GM18520 (cell line): ENCODE data around the gene CDC14A.
"Not testable (repeated sequence)": the region's sequence is repeated elsewhere in the genome, so short reads cannot be mapped to it uniquely, and the experiment has no call there.

Experiments used
- ATAC-seq: cut with Tn5 transposase; IDR thresholded peaks from one replicate; pipeline ENCODE4 v1.9.1; 2021; ENCODE audit not compliant: unreplicated experiment

Gene CDC14A

DNA sequence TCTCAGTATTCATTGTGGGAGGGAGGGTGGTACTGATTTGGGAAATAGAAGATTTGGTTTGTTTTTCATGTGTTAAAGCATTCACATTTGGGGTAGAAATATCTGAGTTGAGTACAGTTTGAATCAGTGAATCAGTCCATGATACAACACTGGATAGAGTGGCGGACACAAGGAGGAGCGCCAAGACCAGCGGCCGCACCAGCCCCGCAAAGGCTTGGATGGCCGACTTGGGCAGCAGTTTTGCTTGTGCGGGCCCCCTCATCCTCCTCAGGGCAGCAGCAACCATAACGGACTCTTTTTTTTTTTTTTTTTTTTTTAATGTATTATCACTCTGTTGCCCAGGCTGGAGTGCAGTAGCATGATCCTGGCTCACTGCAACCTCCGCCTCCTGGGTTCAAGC, 20.0 kb upstream of the CDC14A start:
- no peak for ATAC-seq

DNA sequence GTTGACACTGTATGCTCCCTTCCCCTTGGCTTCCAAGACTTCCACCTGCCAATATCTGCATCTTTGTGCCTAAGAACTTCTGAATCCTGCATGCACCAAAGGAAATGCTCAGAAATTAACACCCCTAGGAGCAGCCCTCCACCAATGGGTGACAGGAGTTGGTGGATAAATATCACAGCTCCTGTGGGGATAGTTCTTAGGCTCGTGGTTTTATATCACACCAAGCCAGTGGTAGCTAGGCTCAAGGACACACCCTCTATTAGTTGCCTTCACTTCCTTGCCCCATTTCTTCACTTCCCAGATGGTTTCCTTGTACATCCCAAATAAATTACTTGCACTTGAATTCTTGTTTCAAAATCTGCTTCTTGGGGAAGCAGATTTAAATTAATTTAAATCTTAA, 16.9 kb upstream of the CDC14A start:
- ATAC-seq: no peak

DNA sequence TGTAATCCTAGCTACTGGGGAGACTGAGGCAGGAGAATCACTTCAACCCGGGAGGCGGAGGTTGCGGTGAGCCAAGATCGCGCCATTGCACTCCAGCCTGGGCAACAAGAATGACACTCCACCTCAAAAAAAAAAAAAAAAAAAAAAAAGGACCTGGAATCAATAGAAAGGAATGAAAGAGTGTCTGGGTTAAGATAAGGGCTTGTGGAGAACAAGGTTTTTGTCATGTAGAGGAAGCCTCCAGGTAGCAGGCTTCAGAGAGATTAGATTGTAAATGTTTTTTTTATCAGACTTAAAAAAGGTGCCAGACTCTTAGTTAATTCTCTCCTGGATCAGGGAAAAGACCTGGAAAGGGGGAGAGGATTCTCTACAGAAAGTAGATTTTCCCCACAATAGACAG, 14.4 kb upstream of the CDC14A start:
- not testable (repeated sequence) for ATAC-seq

DNA sequence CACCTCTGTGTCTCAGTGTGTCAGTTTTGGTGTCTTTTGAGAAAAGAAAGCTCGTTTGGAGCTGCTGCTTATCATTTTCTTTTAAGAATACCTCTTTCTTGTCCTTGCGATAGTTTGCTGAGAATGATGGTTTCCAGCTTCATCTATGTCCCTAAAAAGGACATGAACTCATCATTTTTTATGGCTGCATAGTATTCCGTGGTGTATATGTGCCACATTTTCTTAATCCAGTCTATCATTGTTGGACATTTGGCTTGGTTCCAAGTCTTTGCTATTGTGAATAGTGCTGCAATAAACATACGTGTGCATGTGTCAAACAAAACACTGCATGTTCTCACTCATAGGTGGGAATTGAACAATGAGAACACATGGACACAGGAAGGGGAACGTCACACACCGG, 12.6 kb upstream of the CDC14A start:
- ATAC-seq: not testable (repeated sequence)

DNA sequence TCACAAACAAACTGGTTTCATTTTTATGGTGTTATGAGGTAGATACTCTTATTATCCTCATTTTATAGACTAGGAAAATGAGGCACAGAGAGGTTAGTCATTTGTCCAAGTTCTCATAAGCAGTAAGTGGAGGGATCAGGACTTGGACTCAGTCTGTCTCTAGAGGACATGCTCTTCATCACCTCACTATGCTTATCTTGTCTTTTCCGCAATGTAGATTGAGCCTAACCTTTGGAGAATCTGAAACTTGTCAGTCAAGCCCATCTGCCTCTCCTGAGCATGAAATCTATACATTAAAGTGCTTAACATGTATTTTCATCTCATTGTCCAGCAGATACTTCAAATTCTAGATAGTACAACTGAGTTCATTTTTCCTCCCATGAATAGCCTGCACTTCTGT, 11.8 kb upstream of the CDC14A start:
- no peak for ATAC-seq

DNA sequence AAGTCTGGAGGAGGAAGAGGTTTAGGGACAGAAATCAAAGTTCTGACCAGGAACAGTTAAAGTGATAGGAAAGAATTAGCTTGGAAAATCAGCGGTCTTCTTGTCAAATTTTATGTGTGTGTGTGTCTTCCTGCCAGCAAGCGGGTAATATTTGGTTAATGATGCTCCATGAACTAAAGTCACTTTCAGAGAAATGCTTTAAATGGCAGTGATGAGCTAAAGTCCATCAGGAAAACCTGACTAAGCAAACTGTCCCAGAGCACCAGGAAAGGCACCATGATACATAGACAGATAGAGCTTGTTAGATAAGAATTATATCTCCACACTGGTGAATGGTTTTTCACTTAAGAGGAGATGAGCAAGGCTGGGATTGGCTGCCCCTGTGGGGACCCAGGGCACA, 10.0 kb upstream of the CDC14A start:
- no peak for ATAC-seq

DNA sequence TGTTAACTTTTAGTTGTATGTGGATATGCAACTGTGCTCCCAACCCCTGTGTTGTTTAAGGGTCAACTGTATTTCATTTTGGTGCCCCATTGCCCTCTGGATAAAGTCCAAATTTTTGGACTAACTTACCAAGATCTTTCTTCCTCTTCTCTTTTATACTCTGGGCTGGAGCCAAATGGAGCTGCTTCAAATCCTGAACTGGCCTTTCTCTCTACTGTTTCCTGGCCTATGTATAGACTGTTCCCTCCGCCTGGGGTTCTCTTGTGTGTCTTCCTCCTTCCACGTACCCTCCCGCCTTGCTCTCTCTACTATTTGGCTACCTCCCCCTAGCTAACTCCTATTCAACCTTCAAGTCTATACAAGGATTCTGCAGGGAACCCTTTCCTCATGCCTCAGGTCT, 8.4 kb upstream of the CDC14A start:
- no peak for ATAC-seq

DNA sequence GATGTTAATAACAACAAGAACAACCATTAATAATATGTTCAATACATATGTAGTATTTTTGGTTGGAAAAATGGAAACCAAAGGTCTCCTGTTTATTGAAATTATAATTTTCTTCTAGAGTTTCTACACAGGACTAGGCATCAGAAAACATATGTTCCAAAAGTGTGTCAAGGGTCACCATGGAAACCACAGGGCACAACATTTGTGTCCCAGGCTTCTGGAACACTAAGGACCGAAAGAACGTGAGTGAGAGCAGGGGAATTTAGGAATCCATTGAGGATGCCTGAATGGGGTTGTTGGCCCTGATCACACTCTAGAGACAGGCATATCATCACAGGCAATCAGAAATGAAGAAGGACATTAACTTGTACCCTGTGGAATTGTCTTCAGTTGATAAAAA, 7.5 kb upstream of the CDC14A start:
- ATAC-seq: no peak

DNA sequence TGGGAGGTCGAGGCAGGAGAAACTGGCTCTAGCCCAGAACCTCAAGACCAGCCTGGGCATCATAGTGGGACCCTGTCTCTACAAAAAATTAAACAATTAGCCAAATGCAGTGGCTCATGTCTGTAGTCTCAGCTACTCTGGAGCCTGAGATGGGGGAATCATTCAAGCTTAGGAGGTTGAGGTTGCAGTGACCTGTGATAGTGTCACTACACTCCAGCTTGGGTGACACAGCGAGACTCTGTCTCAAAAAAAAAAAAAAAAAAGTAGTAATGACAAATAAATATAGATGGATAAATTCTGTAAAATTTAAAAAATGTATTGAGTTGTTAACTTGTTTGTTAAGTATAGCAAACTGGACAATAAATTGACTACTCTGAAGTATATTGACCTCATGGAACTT, 5.9 kb upstream of the CDC14A start:
- ATAC-seq: no peak

DNA sequence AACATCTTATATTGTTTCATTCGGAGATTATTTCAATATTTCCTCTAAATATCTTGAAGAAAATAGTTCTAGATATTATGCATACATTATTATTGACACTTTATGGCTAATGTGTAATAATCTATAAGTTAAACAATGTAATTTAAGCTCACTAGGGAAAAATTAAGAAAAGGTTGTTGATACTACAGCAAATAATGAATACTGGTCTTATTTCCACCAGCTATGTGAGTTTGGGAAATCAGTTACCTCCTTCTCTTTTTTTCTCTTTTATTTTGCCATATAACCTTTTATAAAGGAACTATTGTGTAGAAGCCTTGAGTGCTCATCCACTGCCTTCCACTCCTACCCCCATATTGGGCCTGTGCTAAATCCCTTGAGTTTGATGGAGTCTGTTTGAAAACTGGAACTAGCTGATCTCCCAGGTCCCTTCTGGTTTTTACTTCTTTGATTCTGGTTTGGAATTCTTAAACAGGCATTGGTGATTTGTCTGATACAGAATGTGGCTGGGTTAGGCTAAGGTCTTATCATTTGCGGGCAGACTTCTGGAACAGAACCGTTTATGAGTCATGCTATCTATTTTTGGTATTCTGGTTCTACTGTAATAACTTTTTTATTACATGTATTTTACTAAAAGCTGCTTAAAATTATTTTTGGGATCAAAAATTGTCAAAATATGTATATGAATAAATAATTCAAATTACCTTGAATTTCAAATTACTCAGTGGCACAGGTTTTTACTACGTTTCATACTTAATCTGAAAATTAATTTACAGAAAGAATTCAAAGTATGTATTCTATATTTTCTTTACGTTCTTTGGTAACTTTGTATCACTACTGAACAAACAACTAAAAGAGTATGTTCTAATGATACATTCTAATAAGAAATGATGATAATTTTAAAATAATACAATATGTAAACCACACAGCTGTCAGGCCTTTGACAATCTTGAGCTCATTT, 5.0 kb upstream of the CDC14A start:
- no peak for ATAC-seq

DNA sequence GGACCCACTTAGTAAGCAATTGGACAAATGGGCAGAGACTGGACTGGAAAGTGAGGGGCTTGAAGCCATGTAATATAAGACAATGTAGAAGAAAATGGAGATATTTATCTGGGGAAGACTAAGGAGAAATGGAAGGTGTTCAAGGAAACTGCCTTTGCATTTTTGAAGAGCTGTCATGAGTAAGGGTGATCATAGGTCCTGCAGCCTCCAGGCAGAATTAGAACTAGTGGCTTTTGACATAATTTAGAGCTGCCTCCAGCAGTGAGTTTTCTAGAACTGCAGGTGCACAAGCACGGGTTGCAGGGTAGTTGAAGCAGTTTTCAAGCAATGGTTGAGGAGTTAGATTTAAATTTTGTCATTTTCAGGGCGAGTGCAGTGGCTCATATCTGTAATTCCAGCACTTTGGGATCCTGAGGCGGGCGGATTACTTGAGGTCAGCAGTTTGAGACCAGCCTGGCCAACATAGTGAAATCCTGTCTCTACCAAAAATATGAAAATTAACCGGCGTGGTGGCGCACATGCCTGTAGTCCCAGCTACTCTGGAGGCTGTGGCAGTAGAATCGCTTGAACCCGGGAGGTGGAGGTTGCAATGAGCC, 3.7 kb upstream of the CDC14A start:
- ATAC-seq: no peak

DNA sequence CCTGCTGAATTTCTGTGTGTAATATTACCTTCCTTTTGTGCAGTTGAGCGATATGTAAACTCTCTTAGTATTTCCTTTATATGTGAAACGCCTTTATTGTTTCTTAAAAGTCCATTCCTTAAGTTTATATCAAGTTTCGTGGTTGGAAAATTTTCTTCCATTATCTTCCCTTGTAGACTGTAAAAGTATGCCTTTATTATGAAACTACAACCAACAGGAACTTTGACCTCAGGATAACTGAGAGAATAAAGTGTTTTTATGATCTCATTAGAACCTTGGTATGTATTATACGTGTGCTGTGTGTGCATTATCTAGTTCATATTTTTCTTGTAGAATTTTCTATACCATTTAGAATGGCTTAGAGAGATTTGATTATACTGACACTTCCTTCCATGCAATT, 3.1 kb upstream of the CDC14A start:
- no peak for ATAC-seq

DNA sequence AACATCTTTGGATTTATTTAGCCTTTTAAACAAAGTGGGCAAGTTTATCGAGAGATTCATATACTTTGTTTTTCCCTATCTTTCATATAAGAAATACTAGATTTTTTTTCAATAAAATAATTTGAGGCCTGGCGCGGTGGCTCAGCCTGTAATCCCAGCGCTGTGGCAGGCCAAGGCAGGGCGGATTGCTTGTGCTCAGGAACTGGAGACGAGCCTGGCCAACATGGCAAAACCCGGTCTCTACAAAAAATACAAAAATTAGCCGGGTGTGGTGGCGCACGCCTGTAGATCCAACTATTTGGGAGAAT, 1.6 kb upstream of the CDC14A start:
- no peak for ATAC-seq

DNA sequence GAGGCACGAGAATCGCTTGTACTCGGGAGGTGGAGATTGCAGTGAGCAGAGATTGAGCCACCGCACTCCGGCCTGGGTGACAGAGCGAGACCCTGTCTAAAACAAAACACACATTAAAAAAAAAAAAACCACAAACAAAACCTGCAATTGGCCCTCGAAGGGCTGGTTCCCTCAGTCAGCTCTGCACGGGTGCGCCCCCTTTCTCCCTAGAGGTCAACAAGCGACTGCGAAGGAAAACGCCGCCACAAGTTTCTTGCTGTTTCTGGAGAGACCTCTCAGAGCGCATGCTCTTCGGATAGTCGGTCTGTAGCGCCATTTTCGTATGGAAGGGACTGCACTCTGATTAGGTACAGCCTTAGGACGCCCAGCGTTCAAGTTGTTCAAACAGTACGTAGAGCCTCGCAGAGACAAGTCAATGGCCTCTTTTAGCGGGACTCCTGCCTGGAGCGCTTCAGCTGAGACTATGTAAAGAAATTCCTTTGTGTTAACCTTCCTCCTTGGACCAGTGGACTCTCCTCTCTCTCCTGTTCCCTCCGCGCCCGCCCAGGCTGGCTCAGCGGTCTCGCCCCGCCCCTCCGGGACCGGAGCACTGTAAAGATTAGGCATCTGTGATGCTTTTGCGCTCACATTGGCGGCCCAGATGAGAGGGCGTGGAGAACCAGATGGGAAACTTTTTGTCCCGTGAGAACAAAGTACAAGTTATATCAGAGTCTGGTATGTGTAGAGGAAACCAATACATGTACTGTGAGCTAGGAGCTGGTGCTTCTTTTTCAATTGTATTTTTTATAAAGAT, 1.0 kb upstream of the CDC14A start:
- ATAC-seq: peak; percentile 44

DNA sequence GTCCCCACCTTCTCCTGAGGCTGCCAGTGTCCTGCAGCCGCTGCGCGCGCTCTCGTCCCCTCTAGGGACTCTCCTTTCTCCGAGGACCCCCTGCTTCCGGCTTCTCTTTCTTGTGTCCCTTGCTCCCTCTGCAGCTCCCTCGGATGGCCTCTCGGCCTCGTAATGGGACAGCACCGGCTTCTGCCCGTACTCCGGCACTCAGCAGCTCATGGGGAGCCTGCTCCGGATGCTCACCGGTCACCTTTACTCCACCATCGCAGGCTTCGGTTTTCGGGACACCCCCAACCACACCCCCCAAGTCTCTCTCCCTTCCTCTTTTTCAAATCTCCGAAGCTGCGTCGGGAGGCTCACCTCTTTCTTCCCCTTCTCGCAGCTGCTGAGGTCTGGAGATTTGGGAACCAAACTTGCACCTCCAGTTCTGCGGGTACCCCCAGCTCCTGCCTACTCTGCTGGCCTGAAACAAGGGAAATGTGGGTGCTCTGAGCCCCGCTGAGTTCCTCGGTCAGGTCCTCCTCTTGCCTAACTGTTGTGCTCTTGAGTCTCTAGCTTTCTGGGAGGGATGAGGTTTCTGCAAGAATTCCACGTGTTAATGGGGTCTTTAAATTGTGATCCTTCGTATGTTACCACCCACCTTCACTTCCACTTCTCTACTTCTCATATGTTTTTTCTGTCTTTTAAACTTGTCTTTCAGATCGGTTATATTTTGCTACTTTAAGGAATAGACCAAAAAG, 930 bp downstream of the CDC14A start:
- ATAC-seq: no peak

DNA sequence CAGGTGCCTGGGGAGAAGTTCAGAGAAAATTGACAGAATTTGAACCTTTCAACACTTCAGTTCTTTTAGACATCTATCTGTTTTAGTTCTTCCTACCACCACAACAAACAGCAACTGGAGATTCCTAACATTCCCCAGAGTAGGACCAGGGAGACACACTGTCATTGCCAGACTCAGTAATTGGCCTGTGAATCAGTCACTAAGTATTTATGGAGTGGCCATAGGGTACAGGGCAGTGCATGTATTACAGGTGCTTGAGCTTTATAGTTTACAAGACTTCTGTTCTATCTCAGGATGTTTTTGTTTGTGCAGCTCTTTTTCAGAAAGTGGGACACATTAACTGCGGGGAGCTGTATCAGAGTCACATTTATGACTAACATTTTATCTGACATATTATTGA, 1.7 kb downstream of the CDC14A start:
- ATAC-seq: no peak

DNA sequence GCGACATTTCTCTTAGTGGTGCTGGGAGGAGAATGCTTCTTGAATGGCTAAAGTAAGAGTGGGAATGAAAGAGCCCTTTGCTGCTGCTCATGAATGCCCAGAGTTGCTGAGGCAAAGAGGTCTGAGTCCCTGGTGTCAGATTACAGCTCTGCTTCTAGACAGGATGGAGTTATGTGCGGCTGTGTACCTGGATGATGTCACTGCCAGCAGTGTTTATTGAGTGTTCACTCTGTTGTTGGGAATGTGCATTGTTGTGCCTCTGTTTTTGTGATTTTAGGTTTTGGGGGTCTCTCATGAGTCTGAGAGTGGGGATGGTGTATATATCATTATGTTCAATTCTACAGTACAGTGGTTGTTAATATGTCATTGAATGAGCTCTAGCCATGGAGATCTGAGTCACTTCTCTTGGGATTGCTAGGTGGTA, 2.7 kb downstream of the CDC14A start:
- ATAC-seq: no peak

DNA sequence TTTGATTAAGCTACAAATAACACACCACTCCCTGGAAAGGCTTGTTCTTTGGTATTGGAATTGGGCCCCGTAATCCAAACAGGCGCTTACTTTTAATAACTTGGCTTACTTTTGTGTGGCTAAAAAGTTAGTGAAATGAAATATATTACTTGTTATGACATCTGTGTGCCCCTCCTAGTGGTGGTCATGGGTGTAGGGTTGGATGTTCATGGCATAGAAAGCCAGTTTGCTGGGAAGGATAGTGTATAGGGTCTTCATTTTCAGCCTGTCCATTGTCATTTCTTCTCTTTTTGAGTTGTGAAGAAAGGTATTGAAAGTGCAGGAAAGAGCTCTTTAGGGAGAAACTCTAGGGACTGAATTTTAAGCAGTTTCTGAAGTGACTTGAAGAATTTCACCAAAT, 5.9 kb downstream of the CDC14A start:
- ATAC-seq: no peak

DNA sequence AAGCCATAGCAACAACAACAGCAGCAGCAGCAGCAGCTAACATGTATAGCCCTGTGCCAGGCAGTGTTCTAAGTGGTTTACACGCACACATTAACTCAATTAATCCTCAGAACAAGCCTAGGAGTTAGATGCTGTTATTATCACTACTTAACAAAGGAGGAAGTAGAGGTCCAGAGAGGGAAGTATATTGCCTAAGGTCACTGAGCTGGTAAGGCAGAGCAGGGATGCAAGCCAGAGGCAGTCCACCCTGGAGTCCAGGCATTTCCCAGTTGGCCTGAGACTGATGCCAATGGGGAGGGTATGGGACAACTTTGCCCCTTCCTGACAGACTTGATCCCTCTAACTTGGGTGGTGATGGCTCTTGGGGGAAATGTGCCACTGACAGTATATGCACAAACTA, 6.8 kb downstream of the CDC14A start:
- ATAC-seq: no peak

DNA sequence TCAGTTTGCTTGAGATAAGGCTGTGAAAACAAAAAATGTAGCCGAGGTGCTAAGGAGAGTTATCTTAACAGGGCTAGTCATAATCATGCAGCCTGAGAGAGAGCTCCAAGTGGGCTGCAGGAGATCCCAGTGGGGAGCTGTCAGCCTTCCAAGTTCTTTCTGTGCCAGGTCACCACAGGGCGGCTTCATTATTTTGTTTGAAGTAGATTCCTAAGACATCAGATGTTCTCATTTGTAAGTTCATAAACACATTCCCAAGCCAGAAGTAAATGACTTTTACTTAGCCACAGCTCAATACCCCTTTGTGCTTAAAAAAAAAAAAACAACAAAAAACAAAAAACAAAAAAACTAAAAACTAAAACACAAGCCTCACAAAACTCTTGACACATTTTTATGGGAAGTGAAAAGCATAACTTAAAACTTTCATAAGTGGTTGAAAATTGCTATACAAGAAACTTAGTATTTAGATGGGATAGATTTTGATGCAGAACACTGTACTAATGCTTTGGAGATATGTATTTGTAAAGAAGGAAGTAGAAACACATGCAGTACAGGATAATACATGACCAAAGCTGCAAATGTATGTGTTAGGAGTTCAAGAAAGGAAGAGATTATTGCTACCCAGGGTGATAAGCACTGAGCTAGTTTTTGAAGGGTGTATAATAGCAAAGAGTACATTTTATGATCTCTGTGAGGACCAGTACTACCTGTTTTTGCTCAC, 8.6 kb downstream of the CDC14A start:
- no peak for ATAC-seq
